ENCODE results near the gene IL4R.

GRCh38 chr16:27303256-27304100, 10.3 kb upstream of the IL4R start:
- no peak for TF ChIP-seq CTCF (IDR thresholded peaks at IDR 0.05; ENCODE audit: low read length)
- TF ChIP-seq EZH2 (optimal IDR thresholded peaks at IDR 0.05; ENCODE audit: low read depth, low read length): no peak
